Kidney (tissue), 14 donors: ENCODE measurements around the gene DAGLB. TPM values are rescaled to one million over a fixed set of nuclear protein-coding genes. Genes with fewer than 3 reads are reported as not detected.

ENCODE experiments used
- DNase-seq, 5 donors: peaks; one replicate each; pipeline ENCODE4 v3.0.0-alpha.2; 2013 to 2020
- FAIRE-seq: peaks from 2 replicates; lab custom pipeline; 2012; peaks lifted over from hg19 to GRCh38; lab: Jason Lieb, UNC
- H3K27ac ChIP-seq, 2 donors: one replicate each; pipeline ENCODE4 v1.7.0; 2013; ENCODE audit warnings: low read depth in 2 of 2, low read length in 2 of 2, inconsistent platforms in 1 of 2
- H3K27me3 ChIP-seq: one replicate; pipeline ENCODE4 v1.7.1; 2013; ENCODE audit warnings: low read length, inconsistent platforms; ENCODE audit not compliant: control insufficient read depth, insufficient read depth
- H3K36me3 ChIP-seq, 3 donors: one replicate each; pipeline versions ENCODE4 v1.7.0 to v1.7.1; 2013; ENCODE audit warnings: low read length in 3 of 3, control low read depth in 1 of 3, inconsistent platforms in 1 of 3; ENCODE audit not compliant: insufficient read depth in 3 of 3, control insufficient read depth in 2 of 3
- H3K4me1 ChIP-seq, 3 donors: one replicate each; pipeline versions ENCODE4 v1.7.0 to v1.7.1; 2013; ENCODE audit warnings: low read length in 3 of 3, inconsistent platforms in 1 of 3, low read depth in 1 of 3; ENCODE audit not compliant: control insufficient read depth in 2 of 3, insufficient read depth in 2 of 3
- H3K4me3 ChIP-seq, 3 donors: one replicate each; pipeline versions ENCODE4 v1.7.0 to v1.8.1; 2013; ENCODE audit warnings: low read length in 3 of 3, control low read depth in 1 of 3, inconsistent platforms in 1 of 3
- H3K9ac ChIP-seq, 3 donors: one replicate each; pipeline versions ENCODE4 v1.7.0 to v1.7.1; 2013; ENCODE audit warnings: low read length in 3 of 3, control low read depth in 1 of 3, inconsistent platforms in 1 of 3
- H3K9me3 ChIP-seq, 3 donors: one replicate each; pipeline versions ENCODE4 v1.7.0 to v1.7.1; 2013; ENCODE audit warnings: low read length in 3 of 3, control low read depth in 1 of 3, inconsistent platforms in 1 of 3; ENCODE audit not compliant: control insufficient read depth in 2 of 3, insufficient read depth in 1 of 3
- intact Hi-C: fragments of 100-400 bp; cut with DNase I; formaldehyde crosslinking; loops from one replicate; pipeline ENCODE4 v1.11.1; 2022
- polyA plus RNA-seq: library from polyadenylated mRNA; stranded (reverse); fragments of 350-450 nt; fragmentation: Illumina TruSeq; extraction: RNeasy Lipid Tissue Mini Kit (QIAGEN cat#74804); gene quantifications from one replicate; pipeline ENCODE4 v1.2.3, GENCODE V29; 2014; ENCODE audit warnings: low read depth, low replicate concordance; ENCODE audit not compliant: insufficient read depth
- total RNA-seq: library from RNA; stranded (reverse); fragmentation: NEBNext Ultra II Directional; extraction: Animal tissue kit (Norgen Biotek cat#: 25700); gene quantifications from one replicate; pipeline ENCODE4 v1.2.1, GENCODE V29; 2021
- TF ChIP-seq, protein P1 (sequence below): IDR thresholded peaks from 3 replicates; pipeline ENCODE4 v1.5.1; 2012; ENCODE audit warnings: mild to moderate bottlenecking, moderate library complexity, borderline replicate concordance; ENCODE audit not compliant: insufficient read depth; ENCODE audit errors: extremely low read depth
- donor health status: control.
- donor health status: control.
- donor health status: control.
- donor health status: control.
- donor health status: control.
- donor health status: DM: yes; HTN: yes; CAD: no.
- donor health status: Normal renal cell carcinoma (clear cell type).

The DAGLB gene
- total and polyA plus RNA-seq, 2 donors from 2014 or later: 7.7 to 25.6 TPM

DNA sequence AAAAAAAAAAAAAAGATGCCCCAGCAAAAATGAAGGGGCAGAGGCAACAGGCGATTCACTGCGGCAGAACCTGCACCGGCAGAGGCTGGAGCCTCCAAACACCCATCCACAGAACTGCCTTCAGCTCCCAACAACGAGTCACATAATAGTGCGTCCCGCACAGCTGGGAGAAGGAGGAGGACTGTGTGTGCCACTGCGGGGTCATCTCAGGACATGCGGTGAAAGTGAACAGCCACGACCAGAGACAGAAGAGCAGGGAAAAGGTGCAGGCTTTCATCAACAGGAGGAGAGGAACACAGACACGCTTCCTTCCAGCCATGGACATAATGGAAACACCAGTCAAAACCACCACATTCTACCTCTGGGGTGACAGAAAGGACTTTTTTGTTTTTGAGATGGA lies 34.1 kb downstream of the DAGLB start:
- Histone ChIP-seq H3K36me3 (peaks cover 2 to 43% (median 20%) of the 10 kb centered on the region in 3 donors), H3K9ac (no peak overlapping the region), H3K4me1 (no peaks in the 10 kb centered on the region), H3K4me3 (no peak overlapping the region), H3K9me3 (no peaks in the 10 kb centered on the region), H3K27me3 (no peaks in the 10 kb centered on the region), H3K27ac (no peak overlapping the region)
- TF ChIP-seq, protein P1, sequence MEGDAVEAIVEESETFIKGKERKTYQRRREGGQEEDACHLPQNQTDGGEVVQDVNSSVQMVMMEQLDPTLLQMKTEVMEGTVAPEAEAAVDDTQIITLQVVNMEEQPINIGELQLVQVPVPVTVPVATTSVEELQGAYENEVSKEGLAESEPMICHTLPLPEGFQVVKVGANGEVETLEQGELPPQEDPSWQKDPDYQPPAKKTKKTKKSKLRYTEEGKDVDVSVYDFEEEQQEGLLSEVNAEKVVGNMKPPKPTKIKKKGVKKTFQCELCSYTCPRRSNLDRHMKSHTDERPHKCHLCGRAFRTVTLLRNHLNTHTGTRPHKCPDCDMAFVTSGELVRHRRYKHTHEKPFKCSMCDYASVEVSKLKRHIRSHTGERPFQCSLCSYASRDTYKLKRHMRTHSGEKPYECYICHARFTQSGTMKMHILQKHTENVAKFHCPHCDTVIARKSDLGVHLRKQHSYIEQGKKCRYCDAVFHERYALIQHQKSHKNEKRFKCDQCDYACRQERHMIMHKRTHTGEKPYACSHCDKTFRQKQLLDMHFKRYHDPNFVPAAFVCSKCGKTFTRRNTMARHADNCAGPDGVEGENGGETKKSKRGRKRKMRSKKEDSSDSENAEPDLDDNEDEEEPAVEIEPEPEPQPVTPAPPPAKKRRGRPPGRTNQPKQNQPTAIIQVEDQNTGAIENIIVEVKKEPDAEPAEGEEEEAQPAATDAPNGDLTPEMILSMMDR: no peak
- intact Hi-C loops: no loop called here
- DNase-seq (no peak), FAIRE-seq (no peak)

DNA sequence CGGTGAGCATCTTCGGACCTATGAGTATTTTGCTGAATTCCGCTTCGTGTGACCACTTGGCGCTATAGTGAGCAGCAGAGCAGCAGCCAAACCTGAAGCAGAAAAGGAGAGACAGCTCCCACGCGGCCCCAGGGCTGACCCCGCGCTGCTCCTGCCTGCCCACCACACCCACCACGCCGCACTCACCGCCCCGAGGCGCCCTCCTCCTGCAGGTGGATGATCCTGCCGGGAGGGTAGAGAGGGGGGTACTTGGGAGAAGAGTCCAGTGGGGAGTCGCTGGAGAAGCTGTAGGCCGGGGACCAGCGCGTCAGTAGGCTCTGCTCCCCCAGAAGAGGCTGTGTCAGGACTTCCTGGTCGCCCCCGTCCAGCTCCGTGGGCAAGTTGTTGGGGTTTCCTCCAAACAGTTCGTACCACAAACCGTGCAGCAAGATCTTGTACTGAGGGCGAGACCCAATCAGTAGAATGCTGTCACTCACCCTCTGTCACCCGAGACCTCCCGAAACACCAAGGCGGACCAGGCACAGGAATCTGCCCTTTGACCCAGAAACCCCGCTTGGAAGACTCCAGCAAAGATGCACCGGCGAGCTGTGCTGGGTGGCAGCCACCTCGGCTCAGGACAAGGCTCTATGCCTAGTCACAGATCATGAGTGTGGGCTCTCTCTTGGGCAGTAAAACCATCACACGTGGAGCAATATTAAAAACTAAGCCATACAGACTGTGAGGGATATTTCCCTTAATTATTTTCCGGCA lies 37.6 kb downstream of the DAGLB start:
- no peak overlapping the region for H3K4me3 ChIP-seq
- no peak for FAIRE-seq
- H3K9ac ChIP-seq: no peak overlapping the region
- H3K9me3 ChIP-seq: no peaks in the 10 kb centered on the region
- intact Hi-C loops: no loop called here
- peak in 1 of 5 donors; percentile 70 for DNase-seq
- H3K27ac ChIP-seq: no peak overlapping the region
- H3K36me3 ChIP-seq: peaks cover 10 to 53% (median 38%) of the 10 kb centered on the region in 3 donors
- H3K4me1 ChIP-seq: no peaks in the 10 kb centered on the region
- H3K27me3 ChIP-seq: no peaks in the 10 kb centered on the region
- TF ChIP-seq, protein P1: no peak

DNA sequence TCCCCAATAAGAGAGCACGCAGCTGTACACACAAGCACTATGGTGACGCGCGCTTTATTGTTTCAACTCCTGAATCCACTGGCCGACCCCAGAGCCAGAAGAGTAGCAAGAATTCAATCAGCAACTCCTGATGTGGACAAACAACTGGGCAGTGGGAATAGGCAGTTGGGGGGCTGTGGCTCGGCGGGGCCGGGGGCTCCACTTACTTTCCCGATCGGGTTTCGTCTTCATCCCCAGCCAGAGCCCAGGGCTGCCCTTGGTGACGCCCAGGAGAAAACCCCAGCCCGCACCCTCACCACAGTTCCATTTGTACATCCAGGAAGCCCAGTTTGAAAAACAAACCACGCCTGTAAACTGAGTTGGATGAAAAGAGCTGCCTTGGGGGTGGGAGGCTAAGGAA lies 38.7 kb downstream of the DAGLB start:
- Histone ChIP-seq H3K27me3 (no peaks in the 10 kb centered on the region), H3K4me3 (no peak overlapping the region), H3K27ac (no peak overlapping the region), H3K4me1 (no peaks in the 10 kb centered on the region), H3K9ac (no peak overlapping the region), H3K36me3 (peaks cover 10 to 51% (median 40%) of the 10 kb centered on the region in 3 donors), H3K9me3 (no peaks in the 10 kb centered on the region)
- DNase-seq: peak in 1 of 5 donors; percentile 57
- TF ChIP-seq, protein P1: no peak
- no peak for FAIRE-seq
- intact Hi-C loops: no loop called here
